NCI-H146 treated with DMSO at 0.1 percent for 48 hours (cell line): ENCODE measurements around the gene ZP3.
A peak's percentile ranks its signal among the peaks of the same experiment; 100 is the strongest.
"Not testable (repeated sequence)": the region's sequence is repeated elsewhere in the genome, so short reads cannot be mapped to it uniquely, and the experiment has no call there.

Experiments used
- DNase-seq: peaks from one replicate; lab custom pipeline; 2025; ENCODE audit not compliant: unreplicated experiment; lab: John Stamatoyannopoulos, UW

Gene ZP3

DNA sequence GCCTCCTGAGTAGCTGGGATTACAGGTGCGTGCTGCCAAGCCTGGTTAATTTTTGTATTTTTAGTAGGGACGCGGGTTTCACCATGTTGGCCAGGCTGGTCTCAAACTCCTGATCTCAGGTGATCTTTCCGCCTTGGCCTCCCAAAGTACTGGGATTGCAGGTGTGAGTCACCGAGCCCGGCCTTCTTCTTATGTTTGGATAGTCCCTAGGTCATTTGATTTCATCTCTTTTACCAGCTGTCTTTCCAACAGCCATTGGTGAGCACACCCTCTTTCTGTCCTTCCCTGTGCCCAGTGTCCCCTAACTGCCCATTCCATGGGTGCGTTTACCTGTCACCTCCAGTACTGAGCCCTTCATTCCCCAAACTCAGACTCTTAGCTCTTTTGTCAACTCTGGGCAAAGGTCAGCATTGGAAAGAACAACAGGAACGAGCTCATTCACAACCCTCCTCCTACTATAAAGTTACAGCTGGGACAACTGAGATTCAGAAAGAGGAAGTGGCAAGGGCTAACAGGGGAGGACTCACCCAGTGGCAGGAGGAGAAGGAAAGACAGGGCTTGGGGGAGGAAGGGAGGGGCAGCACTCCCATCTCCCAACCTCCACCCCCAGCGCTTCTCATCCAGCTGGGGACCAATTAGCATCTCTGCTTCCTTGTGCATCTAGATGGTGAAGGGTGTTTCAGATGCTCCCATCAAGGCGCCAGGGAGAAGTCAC, 20.8 kb upstream of the ZP3 start:
- DNase-seq: no peak

DNA sequence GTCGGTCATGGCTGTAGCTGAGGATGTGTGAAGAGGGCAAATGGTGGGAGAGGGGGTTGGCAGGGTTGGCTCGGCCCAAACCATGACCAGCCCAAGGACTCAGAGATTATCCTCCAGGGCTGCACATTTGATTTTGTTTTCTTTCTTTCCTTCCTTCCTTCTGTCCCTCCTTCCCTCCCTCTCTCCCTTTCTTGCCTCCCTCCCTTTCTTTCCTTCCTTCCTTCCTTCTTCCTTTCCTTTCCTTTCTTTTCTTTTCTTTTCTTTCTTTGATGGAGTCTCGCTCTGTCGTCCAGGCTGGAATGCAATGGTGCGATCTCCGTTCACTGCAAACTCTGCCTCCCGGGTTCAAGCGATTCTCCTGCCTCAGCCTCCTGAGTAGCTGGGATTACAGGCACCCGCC, 19.0 kb upstream of the ZP3 start:
- DNase-seq: no peak

DNA sequence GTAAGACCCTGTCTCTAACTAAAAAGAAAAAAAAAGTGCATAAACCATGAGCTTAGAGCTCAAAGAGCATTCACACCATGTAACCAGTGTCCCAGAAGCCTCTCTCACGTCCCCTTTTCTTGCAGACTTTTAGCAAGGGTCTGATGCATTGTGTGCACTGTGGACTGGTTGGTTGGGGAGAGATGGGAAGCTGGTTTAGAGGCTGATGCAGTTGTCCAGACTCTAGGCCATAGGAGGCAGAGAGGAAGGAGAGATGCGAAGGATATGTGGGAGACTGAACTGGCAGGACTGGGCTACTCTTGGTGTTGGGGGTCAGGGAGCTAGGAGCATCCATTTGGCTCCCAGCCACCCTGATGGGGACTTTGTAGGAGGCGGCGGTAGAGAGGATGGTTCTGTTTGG, 17.0 kb upstream of the ZP3 start:
- DNase-seq: no peak

DNA sequence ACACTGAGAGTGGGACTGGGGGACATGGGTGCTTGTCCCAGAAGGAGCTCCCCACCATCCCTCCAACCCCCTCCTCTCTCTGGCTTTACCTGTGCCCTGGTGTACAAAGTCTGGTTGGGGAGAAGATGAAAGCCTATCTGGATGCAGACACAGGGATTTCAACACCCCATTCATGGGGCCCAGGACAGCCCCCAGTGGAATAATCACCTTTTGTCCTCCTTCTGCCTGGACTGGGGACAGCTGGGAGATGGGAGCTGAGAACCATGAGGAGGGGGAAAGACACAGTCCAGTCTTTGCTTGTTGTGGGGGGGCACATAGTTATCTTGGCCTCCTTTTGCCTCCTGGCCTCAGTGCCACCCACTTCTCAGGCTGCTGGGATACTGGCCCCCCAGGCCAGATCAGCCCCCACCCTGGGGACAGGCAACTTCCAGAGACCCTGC, 16.6 kb upstream of the ZP3 start:
- no peak for DNase-seq

DNA sequence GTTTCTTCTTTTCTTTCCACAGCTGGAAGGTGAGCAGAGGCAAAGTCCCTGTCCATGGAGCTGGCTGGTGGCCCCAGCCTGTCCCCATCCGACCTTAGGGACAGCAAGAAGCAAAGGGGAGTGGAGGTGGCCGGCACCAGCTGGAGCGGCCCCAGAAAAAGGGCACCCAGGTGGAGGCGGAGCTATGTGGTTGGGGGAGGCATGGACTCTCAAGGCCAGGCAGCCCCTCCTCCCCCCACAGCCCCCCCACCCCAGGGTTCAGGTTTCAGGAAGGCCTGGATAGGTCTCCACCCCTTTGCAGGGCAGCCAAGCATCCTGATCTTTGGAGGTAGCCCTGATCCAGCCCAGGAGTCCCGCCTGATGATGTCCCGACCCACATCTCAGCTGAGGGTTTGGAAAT, 15.2 kb upstream of the ZP3 start, which contains the start of gene SSC4D:
TSS of gene SSC4D (minus strand) at position 161 of the 400 bp plus-strand sequence. CDS start 5,258 bp downstream, outside the sequence.
- no peak for DNase-seq

DNA sequence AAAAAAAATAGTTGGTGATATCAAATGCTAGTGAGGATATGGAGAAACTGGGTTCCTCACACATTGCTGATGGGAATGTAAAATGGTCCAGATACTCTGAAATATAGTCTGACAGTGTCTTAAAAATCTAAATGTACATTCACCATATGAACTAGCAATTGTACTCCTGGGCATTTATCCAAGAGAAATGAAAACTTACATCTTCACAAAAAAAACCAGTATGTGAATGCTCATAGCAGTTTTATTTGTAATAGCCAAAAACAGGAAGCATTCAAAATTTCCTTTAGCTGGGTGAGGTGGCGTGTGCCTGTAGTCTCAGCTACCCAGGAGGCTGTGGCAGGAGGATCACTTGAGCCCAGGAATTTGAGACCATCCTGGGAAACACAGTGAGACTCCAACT, 13.1 kb upstream of the ZP3 start:
- DNase-seq: no peak

DNA sequence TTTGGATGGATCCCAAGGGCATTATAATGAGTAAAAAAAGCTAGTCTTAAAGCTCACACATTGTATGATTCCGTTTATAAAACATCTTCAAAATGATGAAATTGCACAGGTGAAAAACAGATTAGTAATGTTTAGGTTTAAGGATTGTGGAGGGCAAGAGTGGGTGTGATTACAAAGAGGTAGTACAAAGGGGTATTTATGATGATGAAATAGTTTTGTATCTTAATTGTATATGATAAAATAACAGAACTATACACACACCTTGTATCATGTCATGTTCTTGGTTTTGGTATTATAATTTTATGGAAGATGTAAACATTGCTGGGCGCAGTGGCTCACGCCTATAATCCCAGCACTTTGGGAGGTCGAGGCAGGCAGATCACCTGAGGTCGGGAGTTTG, 12.5 kb upstream of the ZP3 start:
- no peak for DNase-seq

DNA sequence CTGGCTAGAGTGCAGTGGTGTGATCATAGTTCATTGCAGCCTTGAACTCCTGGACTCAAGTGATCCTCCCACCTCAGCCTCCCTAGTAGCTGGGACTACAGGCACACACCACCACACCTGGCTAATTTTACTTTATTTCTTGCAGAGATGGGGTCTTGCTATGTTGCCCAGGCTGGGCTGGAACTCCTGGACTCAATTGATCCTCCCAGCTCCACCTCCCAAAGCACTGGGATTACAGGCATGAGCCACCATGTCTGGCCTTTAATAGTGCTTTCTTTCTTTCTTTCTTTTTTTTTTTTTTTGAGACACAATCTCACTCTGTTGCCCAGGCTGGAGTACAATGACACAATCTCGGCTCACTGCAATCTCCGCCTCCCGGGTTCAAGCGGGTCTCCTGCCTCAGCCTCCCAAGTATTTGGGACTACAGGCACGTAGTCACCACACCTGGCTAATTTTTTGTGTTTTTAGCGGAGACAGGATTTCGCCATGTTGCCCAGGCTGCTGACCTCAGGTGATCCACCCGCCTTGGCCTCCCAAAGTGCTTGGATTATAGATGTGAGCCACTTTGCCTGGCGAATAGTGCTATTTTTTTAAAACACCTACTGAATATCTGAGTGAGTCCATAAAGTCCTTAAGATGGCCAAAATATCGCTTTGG, 7.0 kb upstream of the ZP3 start:
- DNase-seq: not testable (repeated sequence)

DNA sequence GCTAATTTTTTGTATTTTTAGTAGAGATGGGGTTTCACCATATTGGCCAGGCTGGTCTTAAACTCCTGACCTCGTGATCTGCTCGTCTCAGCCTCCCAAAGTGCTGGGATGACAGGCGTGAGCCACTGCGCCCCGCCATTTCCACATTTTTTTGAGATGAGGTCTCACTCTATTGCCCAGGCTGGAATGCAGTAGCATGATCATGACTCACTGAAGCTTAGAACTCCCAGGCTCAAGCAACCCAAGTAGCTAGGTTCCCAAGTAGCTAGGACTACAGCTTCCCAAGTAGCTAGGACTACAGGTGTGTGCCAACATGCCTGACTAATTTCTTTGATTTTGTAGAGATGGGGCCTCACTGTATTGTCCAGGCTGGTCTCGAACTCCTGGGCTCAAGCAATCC, 3.7 kb upstream of the ZP3 start:
- not testable (repeated sequence) for DNase-seq

DNA sequence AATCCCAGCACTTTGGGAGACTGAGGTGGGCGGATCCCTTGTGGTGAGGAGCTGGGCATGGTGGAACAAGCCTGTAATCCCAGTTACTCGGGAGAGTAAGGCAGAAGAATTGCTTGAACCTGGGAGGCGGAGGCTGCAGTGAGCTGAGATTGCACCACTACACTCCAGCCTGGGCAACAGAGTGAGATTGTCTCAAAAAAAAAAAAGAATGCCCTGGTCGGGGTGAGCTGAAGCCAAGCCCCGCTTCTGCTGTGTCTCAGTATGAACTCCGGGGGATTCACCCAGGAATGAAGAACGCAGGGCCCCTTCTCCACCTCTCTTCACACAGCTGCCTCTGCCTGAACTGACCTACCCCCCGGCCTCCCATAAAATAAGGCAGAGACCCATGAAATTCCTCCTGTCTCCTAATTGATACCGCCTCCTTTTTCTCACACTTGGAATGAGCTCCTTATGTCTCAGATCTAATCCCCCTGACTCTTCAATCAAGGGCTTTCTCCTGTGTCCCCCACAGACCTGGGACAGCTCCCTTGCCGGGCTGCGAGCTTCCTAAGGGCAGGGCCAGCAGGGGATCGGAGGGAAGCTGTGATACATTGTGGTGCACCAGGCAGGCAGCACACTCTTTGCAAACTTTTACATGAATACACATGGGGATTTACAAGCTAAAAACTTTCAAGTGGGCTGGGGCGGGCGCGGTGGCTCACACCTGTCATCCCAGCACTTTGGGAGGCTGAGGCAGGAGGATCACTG, 911 bp upstream of the ZP3 start:
- no peak for DNase-seq

DNA sequence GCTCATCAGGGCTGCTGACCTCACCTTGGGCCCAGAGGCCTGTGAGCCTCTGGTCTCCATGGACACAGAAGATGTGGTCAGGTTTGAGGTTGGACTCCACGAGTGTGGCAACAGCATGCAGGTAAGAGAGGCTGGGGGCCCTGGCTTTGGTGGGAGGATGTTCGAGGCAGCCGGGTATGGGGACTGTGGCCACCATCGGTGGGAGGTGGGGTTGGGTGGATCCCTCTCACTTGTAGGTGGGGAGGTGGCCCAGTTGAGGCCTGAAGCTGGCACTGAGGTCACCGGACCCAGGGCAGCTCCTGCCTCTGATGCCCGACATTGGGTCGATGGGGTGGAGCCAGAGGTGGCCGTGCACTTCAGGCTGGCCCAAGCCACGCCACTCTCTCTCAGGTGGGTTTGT, 406 bp downstream of the ZP3 start:
- DNase-seq: no peak

DNA sequence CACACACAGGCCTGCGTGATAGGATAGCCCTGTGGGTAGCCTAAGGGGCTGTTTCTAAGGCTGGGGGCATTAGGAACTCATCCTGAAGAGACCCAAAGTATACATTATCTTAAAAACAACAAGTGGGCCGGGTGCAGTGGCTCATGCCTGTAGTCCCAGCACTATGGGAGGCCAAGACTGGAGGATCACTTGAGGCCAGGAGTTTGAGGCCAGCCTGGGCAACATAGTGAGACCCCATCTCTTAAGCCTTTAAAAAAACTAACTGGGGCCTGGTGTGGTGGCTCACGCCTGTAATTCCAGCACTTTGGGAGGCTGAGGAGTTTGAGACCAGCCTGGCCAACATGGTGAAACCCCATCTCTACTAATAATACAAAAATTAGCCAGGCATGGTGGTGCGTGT, 808 bp downstream of the ZP3 start:
- DNase-seq: not testable (repeated sequence)

DNA sequence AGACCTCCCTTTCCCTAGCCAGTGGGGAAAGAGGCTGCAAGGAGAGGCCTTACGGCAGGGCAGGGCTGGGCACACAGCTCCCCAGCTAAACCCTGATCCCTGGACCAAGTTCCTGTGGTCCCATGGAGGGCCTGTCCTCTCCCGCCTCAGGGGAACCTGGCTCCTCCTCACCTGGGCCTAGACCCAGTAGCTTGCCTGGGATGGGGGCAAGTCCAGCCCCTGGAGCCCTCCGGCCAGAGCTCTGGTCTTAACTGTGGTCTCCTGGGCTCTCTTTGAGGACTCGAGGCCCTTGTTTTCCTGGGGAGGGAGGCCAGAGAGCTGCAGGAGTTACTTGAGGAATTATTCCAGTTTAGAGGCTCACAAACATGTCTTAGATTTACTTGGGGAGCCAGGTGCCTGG, 1.5 kb downstream of the ZP3 start:
- DNase-seq: no peak

DNA sequence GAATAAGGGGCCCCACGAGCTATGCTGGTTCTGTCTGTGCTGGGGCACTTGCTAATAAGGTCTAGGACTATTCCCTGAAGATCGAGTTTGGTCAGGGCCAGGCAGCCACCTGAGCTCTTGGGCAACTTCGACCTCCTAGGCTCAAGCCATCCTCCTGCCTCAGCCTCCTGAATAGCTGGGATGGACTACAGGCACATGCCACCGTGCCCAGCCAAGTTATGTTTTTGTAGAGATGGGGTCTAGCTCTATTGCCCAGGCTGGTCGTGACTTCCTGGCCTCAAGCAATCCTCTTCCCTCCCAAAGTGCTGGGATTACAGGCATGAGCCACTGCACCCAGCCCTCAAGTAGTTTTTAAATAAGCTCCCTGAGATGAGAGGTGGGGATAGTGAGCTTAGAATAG, 2.9 kb downstream of the ZP3 start:
- DNase-seq: no peak

DNA sequence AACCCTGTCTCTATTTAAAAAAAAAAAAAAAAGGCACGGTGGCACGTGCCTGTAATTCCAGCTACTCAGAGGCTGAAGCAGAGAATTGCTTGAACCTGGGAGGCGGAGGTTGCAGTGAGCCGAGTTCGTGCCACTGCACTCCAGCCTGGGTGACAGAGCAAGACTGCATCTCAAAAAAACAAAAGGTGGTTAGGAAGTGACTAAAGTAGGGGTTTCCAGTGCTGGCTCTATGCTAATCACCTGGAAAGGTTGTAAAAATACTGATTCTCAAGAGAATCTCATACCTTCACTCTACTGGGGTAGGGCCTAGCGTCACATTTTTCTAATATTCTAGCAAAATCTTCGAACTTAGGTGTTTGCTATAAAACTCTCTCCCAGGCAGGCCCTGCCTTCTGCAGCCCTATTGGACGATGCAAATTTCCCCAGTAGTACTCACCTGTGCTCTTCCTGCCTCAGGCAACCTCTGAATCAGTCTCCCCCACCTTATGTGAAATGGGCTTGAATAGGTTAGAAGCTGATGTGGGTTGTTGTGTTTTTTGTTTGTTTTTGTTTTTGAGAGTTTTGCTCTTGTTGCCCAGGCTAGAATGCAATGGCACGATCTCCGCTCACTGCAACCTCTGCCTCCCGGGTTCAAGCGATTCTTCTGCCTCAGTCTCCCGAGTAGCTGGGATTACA, 3.5 kb downstream of the ZP3 start:
- no peak for DNase-seq

DNA sequence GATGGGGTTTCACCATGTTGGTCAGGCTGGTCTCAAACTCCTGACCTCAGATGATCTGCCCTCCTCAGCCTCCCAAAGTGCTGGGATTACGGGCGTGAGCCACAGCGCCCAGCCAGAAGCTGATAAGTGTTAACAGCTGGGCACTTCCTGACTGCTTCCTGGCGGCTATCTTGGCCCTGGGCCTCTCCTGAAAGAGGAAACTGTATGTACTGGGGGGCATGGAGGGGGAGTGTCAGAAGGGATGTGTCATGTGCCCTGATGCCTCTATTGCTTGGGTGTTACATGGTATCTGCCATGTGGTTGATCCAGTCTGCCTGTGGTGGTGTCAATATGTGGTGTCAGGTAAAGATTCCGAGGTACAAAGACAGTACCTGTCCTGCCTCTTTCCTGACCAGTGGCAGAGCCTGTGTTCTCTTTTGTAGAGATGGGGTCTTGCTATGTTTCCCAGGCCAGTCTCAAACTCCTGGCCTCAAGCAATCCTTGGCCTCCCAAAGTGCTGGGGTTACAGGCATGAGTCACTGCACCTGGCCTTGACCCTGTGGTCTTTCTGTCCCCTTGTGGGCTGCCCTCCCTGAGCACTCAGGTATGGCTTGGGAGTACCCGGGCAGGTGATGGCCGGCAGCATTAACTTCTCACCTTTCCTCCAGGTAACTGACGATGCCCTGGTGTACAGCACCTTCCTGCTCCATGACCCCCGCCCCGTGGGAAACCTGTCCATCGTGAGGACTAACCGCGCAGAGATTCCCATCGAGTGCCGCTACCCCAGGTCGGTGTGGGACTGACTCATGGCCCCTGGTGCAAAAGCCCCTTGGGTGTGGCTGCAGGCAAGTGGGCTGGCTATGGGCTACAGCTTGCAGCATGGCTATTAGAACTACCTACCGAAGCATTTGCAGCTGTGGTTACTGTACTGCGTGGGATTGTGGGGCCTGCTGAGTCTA, 4.4 kb downstream of the ZP3 start:
- no peak for DNase-seq

DNA sequence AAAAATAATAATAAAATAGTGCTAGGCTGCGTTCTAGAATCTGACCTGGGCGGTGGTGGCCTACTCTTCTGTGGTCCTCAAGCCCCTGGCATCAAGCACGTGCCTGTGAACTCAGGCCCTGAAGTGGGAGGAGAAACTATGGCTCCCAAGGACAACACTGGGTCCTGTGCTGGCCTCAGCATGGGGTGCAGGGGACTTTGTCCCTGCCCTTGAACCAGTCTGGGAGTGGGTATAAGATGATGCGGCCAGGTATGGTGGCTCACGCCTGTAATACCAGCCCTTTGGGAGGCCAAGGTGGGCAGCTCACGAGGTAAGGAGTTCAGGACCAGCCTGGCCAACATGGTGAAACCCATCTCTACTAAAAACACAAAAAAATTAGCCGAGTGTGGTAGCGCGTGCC, 5.5 kb downstream of the ZP3 start:
- no peak for DNase-seq

DNA sequence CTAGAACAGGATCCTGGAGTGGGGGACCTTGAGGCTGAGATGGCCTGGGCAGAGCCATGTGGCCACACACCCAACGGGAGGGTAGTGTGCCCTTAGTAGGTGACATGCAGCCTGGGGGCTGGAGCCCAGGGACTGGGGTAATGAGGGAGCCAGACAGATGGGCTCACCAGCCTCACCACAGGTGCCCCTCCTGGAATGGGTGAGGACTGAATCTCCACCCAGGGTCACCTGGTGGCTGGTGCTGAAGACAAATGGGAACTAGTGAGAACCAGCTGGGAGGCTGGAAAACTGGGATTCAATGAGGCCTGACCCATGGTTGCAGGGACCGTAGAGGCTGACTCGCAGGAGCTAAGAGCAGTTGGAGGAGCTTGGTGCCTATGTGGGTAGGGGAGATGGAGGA, 6.1 kb downstream of the ZP3 start:
- no peak for DNase-seq

DNA sequence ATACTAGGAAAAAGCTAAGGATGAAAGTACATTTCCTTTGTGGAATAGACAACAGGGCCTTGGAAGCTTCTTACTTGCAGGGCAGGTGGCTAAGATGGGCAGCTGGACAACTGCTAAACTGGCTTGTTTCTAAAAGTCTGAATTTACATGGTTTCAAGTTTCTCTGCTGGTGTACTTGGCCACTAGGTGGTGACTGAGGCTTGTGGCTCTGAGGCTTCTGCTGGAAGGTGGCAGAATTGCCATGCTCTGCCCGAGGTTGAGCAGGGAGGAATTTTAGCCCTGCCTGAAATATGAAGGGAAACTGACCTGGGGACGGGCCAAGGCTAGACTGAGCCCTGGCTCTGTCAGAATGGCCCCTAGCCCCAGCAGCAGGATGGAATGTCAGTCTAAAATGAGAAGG, 13.1 kb downstream of the ZP3 start:
- peak; percentile 80 for DNase-seq

DNA sequence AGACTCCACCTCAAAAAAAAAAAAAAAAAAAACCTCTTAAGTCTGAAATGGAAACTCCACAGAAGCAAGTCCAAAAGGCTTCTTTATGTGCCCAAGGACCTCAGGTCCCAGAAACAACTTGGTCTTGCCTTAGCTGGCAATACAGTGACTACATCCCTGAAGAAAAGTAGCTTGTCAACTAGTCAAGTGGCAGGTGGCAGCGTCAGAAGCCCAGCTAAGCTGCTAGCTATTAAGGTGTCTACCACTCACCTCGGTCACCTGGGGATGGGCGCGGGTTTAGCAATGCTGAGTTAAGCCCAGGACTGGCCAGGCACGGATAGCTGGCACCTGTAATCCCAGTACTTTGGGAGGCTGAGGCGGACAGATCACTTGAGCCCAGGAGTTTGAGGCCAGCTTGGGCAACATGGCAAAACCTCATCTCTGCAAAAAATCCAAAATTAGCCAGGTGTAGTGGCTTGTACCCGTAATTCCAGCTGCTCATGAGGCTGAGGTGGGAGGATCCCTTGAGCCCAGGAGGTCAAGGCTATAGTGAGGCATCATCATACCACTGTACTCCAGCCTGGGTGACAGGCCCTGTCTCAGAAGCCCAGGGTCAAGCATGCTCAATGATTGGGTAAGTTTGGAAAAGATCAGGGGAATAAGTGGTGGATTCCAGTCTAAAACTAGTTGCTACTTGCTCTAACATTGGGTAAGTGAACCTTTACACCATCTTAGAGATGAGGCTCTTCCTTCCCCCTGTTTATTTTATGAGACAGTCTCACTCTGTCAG, 14.6 kb downstream of the ZP3 start:
- DNase-seq: not testable (repeated sequence)
